ENCODE measurements around the gene PDZD2.
"Not testable (repeated sequence)": the region's sequence is repeated elsewhere in the genome, so short reads cannot be mapped to it uniquely, and the experiment has no call there.

PDZD2 gene

GRCh38 chr5:32110111-32110696 is 471.3 kb downstream of the PDZD2 start:
- no peak for DNase-seq

- no peak for DNase-seq
These were observed 477.1 kb downstream of the PDZD2 start for GRCh38 chr5:32115985-32116384.

DNA sequence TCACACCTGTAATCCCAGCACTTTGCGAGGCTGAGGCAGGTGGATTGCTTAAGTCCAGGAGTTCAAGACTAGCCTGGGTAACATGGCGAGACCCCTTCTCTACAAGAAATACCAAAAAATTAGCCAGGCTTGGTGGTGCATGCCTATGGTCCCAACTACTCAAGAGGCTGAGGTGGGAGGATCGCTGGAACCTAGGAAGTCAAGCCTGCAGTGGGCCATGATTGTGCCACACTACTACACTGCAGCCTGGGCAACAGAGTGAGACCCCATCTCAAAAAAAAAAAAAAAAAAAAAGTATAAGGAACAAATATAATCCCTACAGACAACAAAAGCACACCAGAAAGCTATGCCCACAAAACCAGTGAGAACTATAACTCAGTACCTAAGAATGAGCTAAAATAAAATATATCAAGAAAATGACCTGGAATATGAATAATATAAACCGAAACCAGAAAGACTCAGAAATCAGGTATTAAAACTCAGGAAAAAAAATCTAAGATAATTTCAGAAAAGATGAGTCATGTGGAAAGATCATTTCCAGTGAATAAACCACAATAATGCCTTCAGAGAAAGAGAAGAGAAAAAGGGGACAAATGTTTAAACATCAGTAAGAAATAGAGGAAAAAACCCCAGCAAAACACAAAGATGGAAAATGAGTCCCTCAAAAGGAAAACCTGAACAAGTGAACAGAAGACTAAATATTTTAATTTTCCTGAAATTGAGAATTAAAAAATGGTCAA is 477.8 kb downstream of the PDZD2 start:
- no peak for DNase-seq

DNA sequence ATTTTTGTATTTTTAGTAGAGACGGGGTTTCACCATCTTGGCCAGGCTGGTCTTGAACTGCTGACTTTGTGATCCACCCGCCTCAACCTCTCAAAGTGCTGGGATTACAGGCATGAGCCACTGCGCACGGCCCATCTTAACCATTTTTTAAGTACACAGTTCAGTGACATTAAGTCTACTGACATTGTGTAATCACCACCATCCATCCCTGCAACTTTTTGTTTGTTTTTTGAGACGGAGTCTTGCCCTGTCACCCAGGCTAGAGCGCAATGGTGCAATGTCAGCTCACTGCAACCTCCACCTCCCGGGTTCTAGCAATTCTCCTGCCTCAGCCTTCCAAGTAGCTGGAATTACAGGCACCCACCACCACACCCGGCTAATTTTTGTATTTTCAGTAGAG is 480.0 kb downstream of the PDZD2 start:
- not testable (repeated sequence) for DNase-seq

DNA sequence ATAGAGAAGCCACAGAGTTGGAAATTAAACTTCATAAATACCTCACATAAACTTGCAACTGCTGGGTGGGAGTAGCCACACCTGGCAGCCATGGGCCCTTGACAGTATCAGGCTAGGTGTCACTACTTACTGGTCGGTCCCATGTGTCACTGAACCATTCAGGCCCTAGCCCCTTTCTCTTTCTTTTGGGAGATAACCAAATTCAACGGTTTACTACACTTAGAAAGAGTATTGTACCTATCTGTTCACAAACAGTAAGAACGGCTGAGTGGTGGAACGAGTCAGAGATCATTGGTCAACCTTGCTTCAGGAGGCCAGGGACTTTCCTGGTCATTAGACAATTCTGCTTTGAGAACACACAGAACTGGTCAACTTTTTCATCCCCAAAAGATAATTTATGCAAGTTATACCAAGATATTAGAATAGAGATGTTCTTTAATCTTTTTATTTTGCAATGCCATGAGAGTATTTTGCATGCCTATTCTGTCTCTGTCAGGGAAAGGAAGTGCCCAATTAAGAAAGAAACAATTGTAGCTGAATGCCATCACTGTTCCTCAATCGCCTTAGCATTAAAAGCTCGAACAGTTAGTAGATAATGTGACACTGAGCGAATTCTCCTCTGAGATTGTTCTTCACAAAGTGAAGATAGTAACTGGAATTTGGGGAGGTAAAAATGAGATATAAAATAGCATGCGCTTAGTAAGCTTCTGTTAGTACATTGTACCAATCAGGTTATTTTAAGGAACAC is 484.3 kb downstream of the PDZD2 start:
- no peak for DNase-seq

GRCh38 chr5:32123889-32124676 is 485.2 kb downstream of the PDZD2 start:
- DNase-seq = no peak

- no peak for DNase-seq
These were observed 487.8 kb downstream of the PDZD2 start for GRCh38 chr5:32126691-32127090.

- no peak for DNase-seq
These were observed 488.8 kb downstream of the PDZD2 start for GRCh38 chr5:32127711-32128110.

DNA sequence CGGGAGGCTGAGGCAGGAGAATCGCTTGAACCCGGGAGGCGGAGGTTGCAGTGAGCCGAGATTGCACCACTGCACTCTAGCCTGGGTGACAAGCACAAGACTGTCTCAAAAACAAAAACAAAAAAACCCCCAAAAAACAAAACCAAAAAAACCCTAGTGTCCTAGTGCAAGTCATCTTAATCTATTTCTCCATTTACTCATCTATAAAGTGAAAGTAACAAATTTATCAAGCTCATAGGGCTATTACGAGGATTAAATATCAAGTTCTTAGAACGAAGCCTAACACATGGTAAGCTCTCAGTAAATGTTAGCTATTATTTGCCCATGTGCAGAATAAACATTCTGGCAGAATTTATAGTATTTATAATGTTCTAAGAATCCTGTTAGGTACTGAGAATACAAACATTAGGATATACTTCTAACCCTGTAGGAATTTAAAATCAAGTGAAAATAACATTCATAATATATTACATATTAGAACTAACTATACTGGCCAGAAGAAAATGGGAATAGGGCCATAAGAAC is 490.2 kb downstream of the PDZD2 start:
- no peak for DNase-seq

GRCh38 chr5:32130865-32131264 is 491.9 kb downstream of the PDZD2 start:
- no peak for DNase-seq

- no peak for DNase-seq
These were observed 492.7 kb downstream of the PDZD2 start for GRCh38 chr5:32131604-32132003.

- no peak for DNase-seq
These were observed 493.8 kb downstream of the PDZD2 start for GRCh38 chr5:32132757-32133156.

DNA sequence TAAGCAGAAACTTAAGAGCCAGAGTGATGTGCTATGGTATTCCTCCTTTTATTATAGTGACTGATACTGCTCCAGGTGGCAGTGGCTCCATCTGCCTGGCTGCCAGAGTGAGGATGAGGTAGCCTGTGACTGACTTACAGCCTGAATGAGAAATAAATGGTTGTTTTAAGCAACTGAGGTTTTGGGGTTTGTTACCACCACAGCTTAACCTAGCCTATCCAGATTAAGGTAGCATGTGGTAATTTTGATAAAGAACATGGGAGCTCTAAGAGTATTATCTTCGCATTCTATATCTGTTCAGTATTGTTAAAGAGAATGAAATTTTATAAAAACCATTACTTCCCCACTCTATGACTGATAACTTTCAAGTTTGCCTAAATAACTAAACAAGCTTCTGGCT is 496.2 kb downstream of the PDZD2 start:
- DNase-seq = no peak

GRCh38 chr5:32136342-32136741 is 497.4 kb downstream of the PDZD2 start:
- no peak for DNase-seq

DNA sequence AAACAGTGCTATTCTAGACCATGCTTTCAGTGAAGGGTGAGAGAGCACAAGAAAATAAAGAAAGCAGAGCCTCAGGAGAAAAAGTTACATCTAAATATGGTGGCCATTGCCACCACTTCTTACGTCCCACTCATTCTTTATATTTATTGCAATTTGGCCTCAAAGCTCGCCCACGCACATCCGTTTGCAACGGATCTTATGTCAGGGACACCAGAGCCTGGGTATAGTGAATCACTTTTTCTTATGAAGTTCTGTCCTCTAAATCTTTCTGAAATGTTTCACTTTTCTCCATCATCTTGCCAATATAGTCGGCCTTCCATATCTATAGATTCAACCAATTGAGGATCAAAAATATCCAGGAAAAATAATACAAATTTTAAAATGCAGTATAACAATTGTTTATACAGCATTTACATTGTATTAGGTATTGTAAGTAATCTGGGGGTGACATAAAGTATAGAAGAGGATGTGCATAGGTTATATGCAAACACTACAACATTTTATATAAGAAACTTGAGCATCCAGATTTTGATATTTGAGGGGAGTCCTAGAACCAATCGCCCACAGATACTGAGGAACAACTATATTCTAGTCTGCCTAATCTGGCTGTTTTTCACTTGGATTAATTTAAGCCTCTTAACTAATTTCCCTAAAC is 500.0 kb downstream of the PDZD2 start:
- DNase-seq = no peak

- DNase-seq = no peak
These were observed 504.9 kb downstream of the PDZD2 start for GRCh38 chr5:32143617-32144377.

DNA sequence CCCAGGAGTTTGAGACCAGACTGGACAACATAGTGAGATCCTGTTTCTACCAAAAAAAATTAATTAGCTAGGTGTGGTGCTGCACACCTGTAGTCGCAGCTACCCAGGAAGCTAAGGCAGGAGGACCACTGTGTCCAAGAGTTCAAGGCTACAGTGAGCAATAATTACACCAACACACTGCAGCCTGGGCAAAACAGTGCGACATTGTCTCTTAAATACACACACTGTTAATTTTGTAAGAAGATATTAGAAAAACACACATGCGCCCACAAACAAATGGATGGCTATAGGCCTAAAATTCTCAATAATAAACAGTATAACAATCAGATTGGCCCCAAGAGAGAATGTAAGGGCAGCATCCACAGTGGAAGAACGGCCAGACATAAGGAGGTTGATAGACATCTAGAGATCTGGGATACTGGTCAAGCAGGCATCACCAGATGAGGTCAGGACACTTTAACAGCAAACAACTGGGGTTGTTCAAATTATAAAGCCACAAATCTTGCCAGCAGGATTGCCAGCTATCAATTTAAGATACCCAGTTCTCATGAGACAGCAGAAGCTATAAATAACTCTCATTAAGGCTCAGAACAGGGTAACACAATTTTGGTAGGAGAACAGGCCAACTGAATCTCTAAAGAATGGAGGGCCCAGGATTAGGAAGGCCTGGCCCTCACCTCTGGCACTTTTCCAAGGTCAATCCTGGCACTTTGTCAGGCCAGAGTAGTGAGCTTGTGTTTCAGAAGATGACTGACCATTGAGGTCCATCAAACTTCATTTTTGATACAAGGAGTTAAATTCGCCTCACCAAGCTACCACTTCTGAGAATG is 505.7 kb downstream of the PDZD2 start:
- DNase-seq = no peak

DNA sequence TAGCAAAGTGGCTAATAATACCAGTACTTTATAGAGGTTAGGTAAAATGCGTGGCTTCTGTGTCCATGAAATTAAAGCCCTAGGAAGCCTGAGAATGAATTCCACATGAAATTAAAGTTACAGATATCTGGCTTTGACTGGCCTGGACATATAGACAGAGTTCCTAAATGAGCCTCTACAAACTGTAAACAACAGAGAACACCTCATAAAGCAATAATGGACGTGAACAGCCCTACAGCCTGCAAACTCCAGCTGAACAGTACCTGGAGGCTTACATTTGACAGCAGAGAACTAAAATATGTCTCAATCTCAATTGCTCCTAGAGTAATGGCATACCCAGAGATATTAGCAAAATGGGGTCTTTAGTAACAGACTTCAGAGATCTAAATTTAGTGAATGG is 506.4 kb downstream of the PDZD2 start:
- DNase-seq = no peak

DNA sequence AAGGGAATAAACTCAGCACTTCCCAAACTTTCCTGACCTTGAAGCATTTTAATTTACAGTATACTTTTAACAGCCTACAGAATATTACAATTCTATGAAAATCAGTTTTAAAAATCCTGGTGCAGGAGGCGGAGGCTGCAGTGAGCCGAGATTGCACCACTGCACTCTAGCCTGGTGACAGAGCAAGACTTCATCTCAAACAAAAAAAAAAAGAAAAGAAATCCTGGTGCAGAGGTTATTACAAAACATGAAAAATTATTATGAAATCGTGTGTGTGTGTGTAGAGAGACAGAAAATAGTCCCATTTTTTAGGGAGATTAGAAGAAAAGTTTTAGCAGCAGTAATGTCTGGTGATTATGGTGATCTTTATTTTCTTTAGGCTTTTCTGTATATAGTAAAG is 508.3 kb downstream of the PDZD2 start:
- no peak for DNase-seq

DNA sequence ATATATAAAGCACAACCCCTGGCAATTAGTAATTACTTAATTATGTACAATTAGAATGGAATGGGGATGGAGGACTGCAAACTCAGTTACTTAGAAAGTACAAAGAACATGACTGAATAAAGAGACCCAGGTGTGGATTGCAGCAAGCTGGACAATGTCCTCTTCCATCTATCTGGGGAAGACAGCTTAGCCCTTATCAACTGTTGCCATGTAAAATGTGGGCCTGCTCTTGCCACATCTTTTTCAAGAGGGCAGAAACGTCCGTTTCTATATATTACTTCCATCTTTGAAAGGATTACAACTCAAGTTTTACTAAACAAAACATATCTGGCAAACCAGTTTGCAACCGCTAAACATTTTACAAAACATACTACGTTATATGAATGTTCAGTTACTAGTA is 509.0 kb downstream of the PDZD2 start:
- no peak for DNase-seq
